Esophagus squamous epithelium (tissue), 4 donors: ENCODE data around the gene PNN.
"Not testable (repeated sequence)": the region's sequence is repeated elsewhere in the genome, so short reads cannot be mapped to it uniquely, and the experiment has no call there.

Experiments
- CTCF ChIP-seq, 6 experiments: fragments of 450-650 bp in 4 of 6; fragments of 200-600 bp in 2 of 6; sonication (generic) in 2 of 6; IDR thresholded peaks; one replicate each; pipeline ENCODE4 v1.5.1; 2016 to 2019; ENCODE audit warnings: antibody characterized with exemption in 6 of 6, mild to moderate bottlenecking in 4 of 6, moderate library complexity in 4 of 6
- POLR2A ChIP-seq, 4 donors: fragments of 450-650 bp; IDR thresholded peaks; one replicate each; pipeline ENCODE4 v1.6.1; 2017; ENCODE audit warnings: antibody characterized with exemption in 4 of 4, mild to moderate bottlenecking in 4 of 4, moderate library complexity in 3 of 4

DNA sequence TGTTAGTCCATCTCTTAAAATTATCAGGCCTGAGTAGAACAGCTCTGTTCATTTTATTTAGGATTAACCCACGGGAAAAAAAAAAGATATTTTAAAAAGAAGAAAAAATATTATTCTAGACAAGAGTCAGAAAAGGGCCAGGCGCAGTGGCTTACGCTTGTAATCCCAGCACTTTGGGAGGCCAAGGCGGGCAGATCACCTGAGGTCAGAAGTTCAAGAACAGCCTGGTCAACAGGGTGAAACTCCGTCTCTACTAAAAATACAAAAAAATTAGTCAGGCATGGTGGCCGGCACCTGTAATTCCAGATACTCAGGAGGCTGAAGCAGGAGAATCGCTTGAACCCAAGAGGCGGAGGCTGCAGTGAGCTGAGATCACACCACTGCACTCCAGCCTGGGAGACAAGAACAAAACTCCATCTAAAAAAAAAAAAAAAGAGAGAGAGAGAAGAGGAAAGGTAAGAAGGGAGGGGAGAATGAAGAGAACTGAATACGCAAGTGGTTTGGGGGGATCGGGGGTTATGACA is 7.2 kb upstream of the PNN start:
- not testable (repeated sequence) for TF ChIP-seq CTCF, POLR2A (IDR thresholded peaks at IDR 0.05)
